ENCODE data around the gene PPP1R15B.
"Not testable (repeated sequence)": the region's sequence is repeated elsewhere in the genome, so short reads cannot be mapped to it uniquely, and the experiment has no call there.

PPP1R15B gene

GRCh38 chr1:204443871-204444581, 32.4 kb upstream of the PPP1R15B start:
- no peak for DNase-seq (ENCODE audit: low read depth in 2 of 2)

GRCh38 chr1:204443260-204443619, 31.6 kb upstream of the PPP1R15B start:
- DNase-seq (ENCODE audit: low read depth in 2 of 2), result no peak

DNA sequence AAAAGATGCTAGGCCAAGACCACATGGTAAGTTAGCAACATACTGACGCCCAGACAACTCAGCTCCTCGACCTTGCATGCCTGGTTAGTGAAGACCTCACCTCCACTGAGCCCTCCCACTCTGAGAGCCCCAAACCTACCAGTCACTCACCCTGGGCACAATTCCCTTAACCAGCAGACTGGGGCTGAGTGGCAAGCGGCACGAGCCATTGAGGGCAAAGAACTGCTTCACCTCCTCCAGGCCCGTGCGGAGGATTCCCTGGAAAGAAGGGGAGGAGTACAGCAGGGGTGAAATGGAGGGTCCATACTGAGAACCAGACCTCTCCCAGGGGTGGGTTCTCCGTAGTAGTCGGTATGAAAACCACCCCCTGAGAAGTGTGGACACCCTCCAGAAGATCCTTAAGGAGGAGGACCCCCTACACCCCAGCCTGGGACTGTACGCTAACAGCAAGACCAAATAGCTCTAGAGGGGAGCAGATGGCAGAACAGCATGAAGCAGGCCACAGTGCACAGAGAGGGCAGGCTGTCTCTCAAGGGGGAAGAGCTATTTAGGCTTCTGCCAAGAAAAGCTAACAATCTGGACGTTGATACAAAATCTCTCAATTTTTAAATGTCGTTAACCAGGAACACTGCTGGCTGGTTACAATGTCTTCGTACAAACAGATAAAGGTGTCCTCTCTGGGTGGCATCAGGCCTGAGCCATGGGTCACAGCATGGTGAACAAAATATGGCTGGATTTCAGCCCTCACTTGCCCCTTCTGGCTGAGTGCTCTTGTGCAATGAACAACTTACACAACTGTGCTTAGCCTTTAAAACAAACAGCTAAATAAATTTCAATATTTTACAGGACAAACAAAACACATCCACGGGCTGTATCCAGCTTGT, 31.0 kb upstream of the PPP1R15B start:
- no peak for DNase-seq (ENCODE audit: low read depth in 2 of 2)

- DNase-seq (ENCODE audit: low read depth in 2 of 2), result no peak
Measured at GRCh38 chr1:204441558-204441957, 29.9 kb upstream of the PPP1R15B start.

DNA sequence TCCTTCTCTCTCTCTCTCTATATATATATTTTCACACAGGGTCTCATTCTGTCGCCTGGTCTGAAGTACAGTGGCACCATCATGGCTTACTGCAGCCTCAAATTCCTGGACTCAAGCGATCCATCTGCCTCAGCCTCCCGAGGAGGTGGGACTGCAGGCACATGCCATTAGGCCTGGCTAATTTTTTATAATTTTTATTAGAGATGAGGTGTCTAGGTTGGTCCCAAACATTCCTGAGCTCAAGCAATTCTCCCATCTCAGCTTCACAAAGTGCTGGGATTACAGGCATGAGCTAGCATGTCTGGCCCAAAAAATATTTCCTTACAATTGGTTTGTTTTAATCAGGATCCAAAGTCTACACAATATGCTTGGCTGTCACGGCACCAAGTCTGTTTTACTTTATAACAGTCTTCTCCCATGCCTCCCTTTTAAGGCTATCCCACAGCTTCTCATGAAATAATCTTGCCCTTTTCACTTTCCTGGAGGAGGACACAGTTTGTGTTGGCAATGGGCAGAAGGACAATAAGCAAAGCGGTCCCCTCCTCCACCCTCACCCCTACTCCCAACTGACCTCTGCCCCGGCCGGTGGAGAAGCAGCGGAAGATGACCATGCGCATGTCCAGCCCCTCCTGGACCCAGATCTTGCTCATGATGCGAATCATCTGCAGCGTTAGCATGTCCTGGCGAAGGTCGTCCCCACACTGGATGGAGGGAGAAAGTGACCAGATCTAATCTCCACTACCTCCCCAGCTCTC, 28.2 kb upstream of the PPP1R15B start:
- no peak for DNase-seq (ENCODE audit: low read depth in 2 of 2)

DNA sequence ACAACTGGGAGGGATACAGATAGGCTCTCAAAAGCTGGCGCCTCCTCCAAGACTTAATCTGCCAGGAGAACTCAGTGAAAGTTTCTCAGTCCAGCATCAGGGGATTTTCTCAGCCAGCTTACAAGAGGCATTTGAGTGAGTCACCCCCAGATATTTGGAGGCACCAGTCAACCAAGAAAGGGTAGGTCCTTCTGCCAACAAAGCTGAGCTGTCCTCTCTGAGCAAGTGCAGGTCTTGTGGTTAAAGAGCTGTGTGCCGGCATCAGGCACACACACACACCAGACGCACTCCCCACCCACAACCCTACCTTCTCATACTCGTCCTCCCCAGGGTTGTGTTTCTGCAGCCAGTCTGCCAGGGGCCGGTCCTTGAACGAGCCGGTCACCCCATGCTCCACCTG, 27.0 kb upstream of the PPP1R15B start:
- no peak for DNase-seq (ENCODE audit: low read depth in 2 of 2)

- no peak for DNase-seq (ENCODE audit: low read depth in 2 of 2)
Measured at GRCh38 chr1:204437796-204438570, 26.4 kb upstream of the PPP1R15B start.

GRCh38 chr1:204435872-204436271, 24.3 kb upstream of the PPP1R15B start:
- DNase-seq (ENCODE audit: low read depth in 2 of 2), result no peak

DNA sequence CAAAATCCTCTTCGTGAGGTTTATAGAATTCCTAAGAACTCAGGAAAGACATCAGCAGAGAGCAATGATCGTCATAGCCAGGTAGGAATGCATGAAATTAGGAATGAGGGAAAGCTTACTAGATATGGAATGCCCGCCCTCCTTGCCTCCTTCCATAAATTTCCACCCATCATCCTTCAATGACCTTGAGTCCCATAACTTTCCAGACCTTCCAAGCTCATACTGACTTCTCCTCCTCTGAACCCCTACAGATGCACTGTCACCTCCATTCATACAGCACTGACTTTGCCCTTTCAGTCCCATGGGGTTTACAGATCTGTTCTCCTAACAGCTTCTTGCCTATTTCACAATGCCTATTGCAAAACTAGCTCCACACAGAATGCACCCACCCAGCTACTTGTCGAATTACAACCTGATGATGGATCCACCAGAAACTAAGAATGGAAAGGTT, 23.8 kb upstream of the PPP1R15B start:
- no peak for DNase-seq (ENCODE audit: low read depth in 2 of 2)

DNA sequence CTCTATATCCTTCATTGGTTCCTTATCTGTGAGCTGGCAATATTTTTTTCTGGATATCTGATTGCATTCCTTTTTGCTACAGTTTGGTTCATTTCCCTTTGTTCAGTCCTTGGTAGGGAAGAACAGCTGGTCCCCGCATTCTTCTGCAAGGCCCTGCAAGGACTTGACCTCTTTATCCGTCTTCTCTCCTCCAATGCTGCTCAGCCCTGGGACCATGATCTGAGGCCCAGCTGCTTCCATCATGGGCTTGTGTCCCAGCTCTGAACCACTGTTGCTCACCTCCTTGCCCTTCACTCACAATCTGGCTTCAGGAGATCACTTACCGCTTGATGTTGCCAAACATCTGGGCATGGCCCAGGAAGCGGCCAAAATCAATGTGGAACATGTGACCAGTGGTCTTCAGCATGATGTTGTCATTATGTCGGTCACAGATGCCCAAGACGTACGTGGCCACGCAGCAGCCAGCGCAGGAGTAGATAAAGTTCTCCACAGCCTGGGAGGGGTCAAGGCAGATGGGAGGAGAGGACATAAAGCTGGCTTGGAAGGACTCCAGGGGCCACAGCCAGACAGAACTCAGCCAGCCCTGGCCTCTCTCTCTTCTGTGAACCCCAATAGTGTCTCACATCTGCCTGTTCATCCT, 22.6 kb upstream of the PPP1R15B start:
- no peak for DNase-seq (ENCODE audit: low read depth in 2 of 2)

- no peak for DNase-seq (ENCODE audit: low read depth in 2 of 2)
Measured at GRCh38 chr1:204432708-204433107, 21.1 kb upstream of the PPP1R15B start.

DNA sequence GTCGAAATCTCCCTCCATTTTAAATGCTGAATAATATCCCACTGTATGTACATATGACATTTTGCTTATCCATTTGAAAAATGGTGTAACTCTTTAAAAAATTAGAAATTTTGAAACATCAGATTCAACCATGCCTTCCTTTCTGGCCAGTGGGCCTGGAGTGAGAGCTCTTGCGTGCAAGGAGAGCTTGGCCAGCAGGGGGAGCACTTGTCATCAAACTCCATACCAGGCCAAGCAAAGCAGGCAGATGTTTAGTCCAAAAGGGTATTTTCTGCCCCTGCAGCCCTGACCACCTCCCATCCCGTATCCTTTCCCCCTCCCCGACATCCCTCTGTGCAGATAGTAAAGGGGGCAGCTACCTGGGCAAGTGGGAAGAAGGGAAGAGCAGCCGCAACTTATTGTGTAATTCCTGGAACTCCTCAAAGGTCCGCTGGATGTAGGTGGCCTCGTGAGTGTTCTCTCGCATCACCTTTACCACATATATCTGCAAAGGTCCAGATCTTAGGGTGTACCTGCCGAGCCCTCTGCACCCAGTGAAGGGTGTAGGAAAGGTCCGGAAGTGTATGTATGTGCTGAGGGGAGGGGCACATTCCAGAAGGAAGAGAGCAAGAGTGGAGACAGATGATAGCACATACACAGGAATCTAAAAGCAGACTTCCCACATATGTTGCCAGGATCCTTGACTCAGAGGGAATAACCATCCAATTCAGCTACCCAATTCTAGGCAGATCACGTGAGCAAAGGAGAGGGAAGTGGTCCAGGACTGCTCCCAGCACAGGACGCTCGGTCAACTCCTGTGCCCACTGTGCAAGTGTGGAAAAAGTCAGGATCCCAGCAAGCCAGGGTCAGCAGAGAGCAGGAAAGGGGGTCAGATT, 19.9 kb upstream of the PPP1R15B start:
- DNase-seq (ENCODE audit: low read depth in 2 of 2), result peak; percentile 51 to 71

GRCh38 chr1:204429746-204430145, 18.1 kb upstream of the PPP1R15B start:
- DNase-seq (ENCODE audit: low read depth in 2 of 2), result no peak

DNA sequence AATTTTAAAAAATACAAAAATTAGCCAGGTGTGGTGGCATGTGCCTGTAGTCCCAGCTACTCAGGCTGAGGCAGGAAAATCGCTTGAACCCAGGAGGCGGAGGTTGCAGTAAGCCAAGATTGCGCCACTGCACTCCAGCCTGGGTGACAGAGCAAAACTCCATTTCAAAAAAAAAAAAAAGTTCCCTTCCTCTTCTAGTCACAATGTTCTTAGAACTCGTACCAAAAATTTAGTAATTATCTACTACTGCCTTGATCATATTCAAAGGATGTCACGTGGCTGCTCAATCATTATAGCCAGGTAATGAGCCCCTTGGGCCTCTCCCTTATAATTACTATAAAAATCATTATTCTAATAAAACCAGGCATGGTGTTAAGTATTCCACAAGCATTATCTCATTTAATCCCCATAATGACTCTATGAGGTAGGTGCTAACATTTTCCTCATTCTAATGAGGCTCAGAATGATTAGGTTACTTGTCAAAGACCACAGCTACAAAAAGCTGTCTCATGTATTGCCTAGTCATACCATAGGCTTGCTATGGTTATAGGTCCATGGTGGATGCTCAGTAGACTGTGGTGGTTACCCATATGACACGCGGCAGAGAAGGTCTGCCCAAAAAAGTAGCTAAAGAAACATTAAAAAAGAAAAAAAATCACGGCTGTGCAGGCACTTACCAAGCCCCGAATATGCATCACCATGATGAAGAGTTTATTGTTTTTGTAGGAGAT, 15.5 kb upstream of the PPP1R15B start:
- DNase-seq (ENCODE audit: low read depth in 2 of 2), result no peak

- no peak for DNase-seq (ENCODE audit: low read depth in 2 of 2)
Measured at GRCh38 chr1:204426474-204426873, 14.9 kb upstream of the PPP1R15B start.

GRCh38 chr1:204426035-204426436, 14.4 kb upstream of the PPP1R15B start:
- no peak for DNase-seq (ENCODE audit: low read depth in 2 of 2)

GRCh38 chr1:204424621-204425020, 13.0 kb upstream of the PPP1R15B start:
- DNase-seq (ENCODE audit: low read depth in 2 of 2), result no peak

- not testable (repeated sequence) for DNase-seq (ENCODE audit: low read depth in 2 of 2)
Measured at GRCh38 chr1:204422061-204422705, 10.6 kb upstream of the PPP1R15B start.

GRCh38 chr1:204421441-204421840, 9.8 kb upstream of the PPP1R15B start:
- no peak for DNase-seq (ENCODE audit: low read depth in 2 of 2)
